Progenitor cell of endocrine pancreas (in vitro differentiated cells): ENCODE data around the gene PTGES3. TPM values are rescaled to one million over a fixed set of nuclear protein-coding genes. Genes with fewer than 3 reads are reported as not detected.

Source experiments
- DNase-seq: peaks from one replicate; pipeline ENCODE4 v3.0.0; 2021; ENCODE audit warnings: low spot score; ENCODE audit not compliant: unreplicated experiment
- H3K27ac Mint-ChIP-seq: 2 replicates; pipeline ENCODE4 v1.8.0; 2021; ENCODE audit warnings: mild to moderate bottlenecking, moderate library complexity, mixed read lengths
- H3K27me3 Mint-ChIP-seq: 2 replicates; pipeline ENCODE4 v1.8.0; 2021; ENCODE audit warnings: mixed read lengths
- H3K36me3 Mint-ChIP-seq: 2 replicates; pipeline ENCODE4 v1.8.0; 2022; ENCODE audit warnings: mixed read lengths; ENCODE audit not compliant: insufficient read depth
- H3K4me1 Mint-ChIP-seq: 2 replicates; pipeline ENCODE4 v1.8.0; 2021; ENCODE audit warnings: low read depth, mixed read lengths
- H3K4me3 Mint-ChIP-seq: 2 replicates; pipeline ENCODE4 v1.8.0; 2021; ENCODE audit warnings: low read depth, mild to moderate bottlenecking, moderate library complexity, mixed read lengths
- H3K9me3 Mint-ChIP-seq: 2 replicates; pipeline ENCODE4 v1.8.0; 2021; ENCODE audit warnings: low read depth, mixed read lengths
- CTCF ChIP-seq: fragments of 200-600 bp; sonication (generic); IDR thresholded peaks from one replicate; pipeline ENCODE4 v1.5.0; 2021; ENCODE audit warnings: antibody characterized with exemption, mild to moderate bottlenecking; ENCODE audit not compliant: unreplicated experiment
- total RNA-seq: library from RNA; stranded (reverse); gene quantifications from 2 replicates; pipeline ENCODE4 v1.2.1, GENCODE V29; 2021

Gene PTGES3
- total RNA-seq, 1 donor from 2014 or later: 234 TPM

GRCh38 chr12:56687223-56688128 is 608 bp downstream of the PTGES3 start:
- Mint-ChIP-seq H3K36me3 (peaks cover 13% of the 10 kb centered on the region), H3K9me3 (no peaks in the 10 kb centered on the region)

GRCh38 chr12:56684745-56685359 is 3.2 kb downstream of the PTGES3 start:
- no peaks in the 10 kb centered on the region for H3K9me3 Mint-ChIP-seq
- no peak for TF ChIP-seq CTCF
- no peaks in the 10 kb centered on the region for H3K27me3 Mint-ChIP-seq
- peaks cover 18% of the 10 kb centered on the region for H3K36me3 Mint-ChIP-seq
- peak overlapping the region; percentile 68 for H3K4me3 Mint-ChIP-seq
- H3K27ac Mint-ChIP-seq: peak overlapping the region; percentile 90
- DNase-seq: no peak
- H3K4me1 Mint-ChIP-seq: peaks cover 21% of the 10 kb centered on the region

More at GRCh38 chr12:56687223-56688128, 608 bp downstream of the PTGES3 start:
- DNase-seq: peak; percentile 41
- Mint-ChIP-seq H3K27me3 (no peaks in the 10 kb centered on the region), H3K27ac (peak overlapping the region; percentile 99), H3K4me3 (peak overlapping the region; percentile 96), H3K4me1 (peaks cover 20% of the 10 kb centered on the region)
- no peak for TF ChIP-seq CTCF

- H3K27me3 Mint-ChIP-seq: no peaks in the 10 kb centered on the region
- H3K36me3 Mint-ChIP-seq: peaks cover 18% of the 10 kb centered on the region
- DNase-seq: no peak
- H3K9me3 Mint-ChIP-seq: no peaks in the 10 kb centered on the region
- H3K4me3 Mint-ChIP-seq: peak overlapping the region; percentile 35
- no peak overlapping the region for H3K27ac Mint-ChIP-seq
- peaks cover 19% of the 10 kb centered on the region for H3K4me1 Mint-ChIP-seq
- no peak for TF ChIP-seq CTCF
Measured at GRCh38 chr12:56682323-56682722, 5.8 kb downstream of the PTGES3 start.

- no peak overlapping the region for H3K4me3 Mint-ChIP-seq
- H3K27ac Mint-ChIP-seq: peak overlapping the region; percentile 64
- peaks cover 15% of the 10 kb centered on the region for H3K4me1 Mint-ChIP-seq
- H3K36me3 Mint-ChIP-seq: peaks cover 17% of the 10 kb centered on the region
- no peaks in the 10 kb centered on the region for H3K27me3 Mint-ChIP-seq
- DNase-seq: no peak
- no peak for TF ChIP-seq CTCF
- H3K9me3 Mint-ChIP-seq: no peaks in the 10 kb centered on the region
Measured at GRCh38 chr12:56679883-56680575, 8.1 kb downstream of the PTGES3 start.

- H3K27ac Mint-ChIP-seq: peak overlapping the region; percentile 76
- no peaks in the 10 kb centered on the region for H3K27me3 Mint-ChIP-seq
- DNase-seq: no peak
- no peak for TF ChIP-seq CTCF
- H3K4me1 Mint-ChIP-seq: peaks cover 3% of the 10 kb centered on the region
- H3K9me3 Mint-ChIP-seq: no peaks in the 10 kb centered on the region
- peaks cover 8% of the 10 kb centered on the region for H3K36me3 Mint-ChIP-seq
- no peak overlapping the region for H3K4me3 Mint-ChIP-seq
Measured at GRCh38 chr12:56678852-56679251, 9.2 kb downstream of the PTGES3 start.
